HG03095 (cell line): ENCODE measurements around the gene MRPS2.
"Not testable (repeated sequence)": the region's sequence is repeated elsewhere in the genome, so short reads cannot be mapped to it uniquely, and the experiment has no call there.

Source experiments
- ATAC-seq: cut with Tn5 transposase; IDR thresholded peaks from one replicate; pipeline ENCODE4 v1.9.1; 2021; ENCODE audit warnings: moderate library complexity; ENCODE audit not compliant: unreplicated experiment

MRPS2 gene

DNA sequence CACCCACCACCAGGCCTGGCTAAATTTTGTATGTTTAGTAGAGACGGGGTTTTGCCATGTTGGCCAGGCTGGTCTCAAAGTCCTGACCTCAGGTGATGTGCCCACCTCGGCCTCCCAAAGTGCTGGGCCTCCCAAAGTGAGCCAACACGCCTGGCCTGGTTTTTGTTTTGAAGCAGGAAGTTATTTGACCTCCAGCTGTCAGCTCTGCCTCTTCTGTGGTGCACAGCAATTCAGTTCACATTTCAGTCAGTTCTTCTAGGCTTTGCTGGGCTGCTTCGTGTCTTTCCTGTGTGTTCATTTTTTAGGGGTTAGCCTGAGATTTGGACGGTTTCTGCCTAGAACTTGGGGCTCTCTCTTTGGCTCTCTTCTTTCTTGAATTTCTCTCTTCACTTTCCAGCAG, 29.7 kb downstream of the MRPS2 start:
- no peak for ATAC-seq

DNA sequence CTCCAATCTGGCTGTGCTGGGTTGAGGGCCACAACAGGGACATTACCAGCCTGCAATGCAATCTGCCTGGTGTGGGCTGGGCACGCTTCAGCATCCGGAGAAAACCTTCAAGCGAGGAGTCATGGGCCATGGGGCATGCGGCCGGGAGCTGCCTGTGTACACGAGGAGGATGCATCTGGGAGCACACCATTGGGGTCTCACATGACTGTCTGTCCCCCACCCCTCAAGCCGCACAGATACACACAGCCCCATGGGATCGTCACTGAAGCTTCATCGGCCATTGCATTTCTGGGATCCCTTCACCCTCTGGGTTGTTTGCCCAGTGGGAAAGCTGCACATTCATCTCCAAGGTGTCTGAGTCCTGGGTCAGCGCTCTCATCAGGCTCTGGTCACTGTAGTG, 30.6 kb downstream of the MRPS2 start:
- no peak for ATAC-seq

DNA sequence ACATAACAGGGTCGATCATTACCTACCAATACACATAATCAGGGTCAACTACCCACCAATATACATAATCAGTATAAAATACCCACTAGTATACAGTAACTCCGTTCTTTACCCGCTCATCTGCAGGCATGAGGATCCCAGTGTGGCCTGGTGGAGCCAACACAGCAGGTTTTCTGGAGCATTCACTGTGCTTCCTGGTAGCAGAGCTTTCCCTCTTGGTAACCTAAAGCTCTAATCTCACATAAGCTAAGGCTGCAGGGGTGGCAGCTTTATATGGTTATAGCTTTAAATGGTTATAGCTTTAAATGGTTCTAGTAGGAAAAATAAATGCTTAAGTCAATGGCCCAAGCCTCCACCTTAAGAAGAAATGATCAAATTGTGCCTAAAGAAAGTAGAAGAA, 32.6 kb downstream of the MRPS2 start:
- ATAC-seq, result no peak

DNA sequence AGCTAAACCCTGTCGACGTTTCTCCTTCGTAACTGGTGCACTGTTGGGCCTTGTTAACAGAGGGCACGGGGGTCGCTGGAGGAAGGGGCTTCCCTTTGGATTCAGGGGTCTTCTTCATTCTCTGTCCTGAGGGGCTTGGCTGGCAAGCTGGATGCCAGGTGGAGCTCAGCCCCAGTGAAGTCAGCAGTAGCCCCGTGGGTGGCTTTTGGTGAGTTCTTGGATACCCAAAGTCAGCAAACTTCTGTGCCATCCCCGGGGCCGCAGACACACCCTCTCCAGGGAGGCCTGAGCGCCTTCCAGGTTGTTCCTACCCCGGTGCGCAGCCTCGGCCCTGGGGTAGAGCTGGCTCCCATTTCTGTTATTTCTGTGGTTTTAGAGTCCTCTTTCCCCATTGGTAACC, 33.2 kb downstream of the MRPS2 start:
- no peak for ATAC-seq

DNA sequence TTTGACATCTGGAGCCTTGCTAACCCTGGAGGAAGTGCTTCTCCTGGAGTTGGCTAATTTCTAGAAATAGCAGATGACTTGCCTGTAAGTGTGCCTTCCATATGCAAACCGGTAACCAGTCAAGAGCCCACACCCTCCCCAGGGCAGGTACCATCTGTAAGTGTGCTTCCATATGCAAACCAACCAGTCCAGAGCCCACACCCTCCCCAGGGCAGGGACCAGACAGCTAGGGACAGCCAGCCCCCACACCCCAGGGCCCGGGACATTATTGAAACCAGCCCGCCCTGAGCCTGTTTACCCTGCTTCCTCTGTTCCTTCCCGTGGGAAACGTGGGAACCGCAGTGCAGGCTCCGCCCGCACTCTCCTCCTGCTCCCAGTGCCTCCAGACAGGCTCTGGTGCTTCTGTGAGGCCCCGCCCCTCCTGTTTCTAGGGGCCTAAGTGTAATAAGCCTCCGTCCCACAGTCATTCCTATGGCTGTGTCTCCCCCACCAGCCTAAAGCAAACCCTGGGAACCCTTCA, 33.8 kb downstream of the MRPS2 start:
- not testable (repeated sequence) for ATAC-seq

DNA sequence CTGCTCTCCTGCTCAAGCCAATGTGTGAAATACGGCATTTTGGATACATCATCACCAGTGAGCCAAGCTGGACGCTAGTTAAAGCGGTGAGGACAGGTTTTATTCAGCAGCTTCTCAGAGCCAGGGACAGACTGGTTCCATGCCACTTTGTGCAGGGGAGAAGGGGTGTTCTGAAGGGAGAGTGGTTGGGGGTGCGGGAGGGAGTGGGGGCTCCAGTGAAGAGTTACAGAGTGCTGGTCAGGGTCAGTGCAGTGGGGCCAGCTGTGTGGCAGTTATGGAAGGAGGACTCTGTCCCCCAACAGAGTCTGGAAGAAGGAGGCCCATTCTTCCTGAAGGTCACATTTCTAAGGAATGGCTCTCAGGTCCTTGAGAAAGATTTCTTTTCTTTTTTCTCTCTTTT, 34.3 kb downstream of the MRPS2 start:
- not testable (repeated sequence) for ATAC-seq

DNA sequence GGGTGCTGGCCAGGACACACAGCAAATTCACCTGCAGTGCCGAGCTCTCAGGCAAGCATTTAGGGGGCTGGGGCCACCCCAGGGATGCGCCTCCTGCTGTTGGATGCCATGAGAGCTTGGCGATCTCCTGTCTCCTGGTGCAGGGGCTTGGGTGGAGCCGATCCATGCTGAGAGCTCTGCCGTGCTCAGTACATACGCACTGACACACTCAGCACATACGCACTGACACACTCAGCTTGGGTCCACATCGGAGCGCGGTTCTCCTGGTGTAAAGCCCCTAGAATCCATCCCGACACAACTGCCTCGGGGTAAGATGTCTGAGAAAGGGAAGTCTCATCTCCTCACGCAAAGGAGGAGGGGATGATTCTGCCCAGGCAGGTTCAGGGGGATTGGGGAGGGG, 35.1 kb downstream of the MRPS2 start:
- ATAC-seq, result not testable (repeated sequence)

DNA sequence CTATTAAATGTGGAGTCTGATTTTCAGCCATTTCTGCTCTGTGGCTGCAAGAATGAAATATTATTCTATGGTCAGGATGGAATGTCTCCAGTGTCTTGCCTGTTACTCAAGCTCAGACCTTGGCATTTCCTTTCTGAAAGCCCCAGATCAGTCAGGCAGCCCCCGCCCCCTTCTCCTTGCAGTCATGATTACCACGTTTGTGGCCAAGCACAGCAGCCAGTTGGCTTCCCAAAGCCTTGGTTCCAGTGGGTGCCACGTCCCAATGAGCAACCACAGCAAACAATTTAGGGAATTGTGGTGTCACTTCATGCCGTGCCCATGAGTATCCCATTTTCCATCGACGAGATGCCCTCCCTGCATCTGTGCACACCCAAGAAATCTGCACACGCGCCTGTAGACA, 35.7 kb downstream of the MRPS2 start:
- ATAC-seq, result no peak

DNA sequence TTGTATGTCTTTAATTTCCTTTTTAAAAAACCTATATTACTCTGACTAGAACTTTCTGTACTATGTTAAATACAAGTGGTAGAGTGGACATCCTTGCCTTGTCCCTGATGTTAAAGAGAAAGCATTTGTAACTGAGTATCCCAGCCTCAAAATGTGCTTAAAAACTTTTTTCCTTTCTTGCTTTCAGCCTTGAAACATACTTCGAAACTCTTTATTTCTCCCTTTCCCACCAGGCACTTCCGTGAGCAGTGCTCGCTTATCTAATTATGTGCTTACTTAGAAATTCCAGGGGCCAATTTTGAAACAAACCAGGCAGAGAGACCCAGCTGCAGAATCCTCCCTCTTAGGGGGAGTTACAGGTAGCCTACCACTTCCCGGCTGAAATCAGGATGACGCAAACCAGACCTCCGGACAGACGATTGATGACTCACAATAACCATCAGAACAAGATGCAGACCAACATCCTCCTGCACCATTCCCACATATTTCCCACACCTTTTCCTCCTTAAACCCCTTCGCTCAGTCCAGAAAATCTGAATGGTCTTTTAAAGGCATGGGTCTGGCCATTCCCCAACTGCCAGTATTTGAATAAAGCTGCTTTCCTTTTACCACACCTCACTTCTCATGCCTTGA, 42.9 kb downstream of the MRPS2 start:
- ATAC-seq, result not testable (repeated sequence)

DNA sequence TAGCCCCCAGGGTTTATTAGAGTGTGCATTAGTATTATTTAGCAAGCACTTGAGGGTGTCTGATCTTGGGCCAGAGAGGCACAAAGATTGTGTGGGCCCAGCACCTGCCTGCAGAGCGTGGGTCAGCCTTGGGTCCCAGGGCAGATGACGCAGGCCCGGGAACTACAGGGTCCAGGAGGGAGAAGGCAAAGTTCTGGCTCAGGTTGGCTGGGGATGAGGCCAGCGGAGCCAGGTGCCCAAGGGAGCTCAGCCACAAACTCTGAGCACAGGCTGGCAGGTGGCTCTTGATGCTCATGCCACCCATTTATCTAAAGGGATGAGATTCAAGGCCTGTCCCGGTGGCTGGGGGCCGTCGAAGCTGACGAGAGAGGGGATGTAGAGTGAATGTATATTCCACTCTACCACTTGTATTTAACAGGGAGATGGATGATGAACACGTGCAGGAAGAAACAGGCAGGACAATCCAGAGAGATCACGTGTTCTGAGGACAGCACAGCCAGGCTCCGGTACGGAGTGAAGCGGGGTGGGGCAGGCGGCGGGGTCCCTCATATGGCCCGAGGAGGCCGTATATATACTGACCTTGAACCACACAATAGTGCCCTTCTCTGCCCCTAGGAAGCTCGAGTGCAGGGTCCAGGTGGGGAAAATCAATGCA, 44.6 kb downstream of the MRPS2 start:
- no peak for ATAC-seq

DNA sequence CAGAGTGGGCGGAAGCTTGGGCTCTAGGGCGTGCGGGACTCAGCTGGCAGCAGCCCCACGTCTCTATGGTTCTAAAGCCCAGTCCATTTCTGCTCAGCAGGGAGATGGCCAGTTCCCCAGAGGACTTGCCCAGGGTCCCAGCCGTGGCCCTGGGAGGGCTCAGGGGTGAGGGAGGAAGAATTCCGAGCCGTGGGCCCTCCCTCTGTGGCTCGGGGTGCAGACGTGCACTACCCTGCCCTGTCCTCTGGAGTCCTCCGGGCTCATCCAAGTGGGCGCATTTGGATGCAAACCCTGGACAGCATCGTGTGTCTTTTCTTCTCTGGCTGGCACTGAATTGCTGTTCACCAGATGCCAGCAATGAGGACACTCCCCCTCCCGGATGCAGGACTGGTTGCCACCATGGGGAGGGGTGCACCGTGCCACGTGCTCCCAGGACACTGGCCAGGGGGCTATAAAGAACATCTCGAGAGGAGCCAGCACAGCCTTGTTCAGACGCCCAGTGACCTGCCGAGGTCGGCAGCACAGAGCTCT, 45.2 kb downstream of the MRPS2 start, which contains the start of gene OBP2A:
Gene OBP2A (plus strand): TSS at position 481 of the 531 bp plus-strand sequence. CDS start 55 bp downstream, outside the sequence.
- not testable (repeated sequence) for ATAC-seq

DNA sequence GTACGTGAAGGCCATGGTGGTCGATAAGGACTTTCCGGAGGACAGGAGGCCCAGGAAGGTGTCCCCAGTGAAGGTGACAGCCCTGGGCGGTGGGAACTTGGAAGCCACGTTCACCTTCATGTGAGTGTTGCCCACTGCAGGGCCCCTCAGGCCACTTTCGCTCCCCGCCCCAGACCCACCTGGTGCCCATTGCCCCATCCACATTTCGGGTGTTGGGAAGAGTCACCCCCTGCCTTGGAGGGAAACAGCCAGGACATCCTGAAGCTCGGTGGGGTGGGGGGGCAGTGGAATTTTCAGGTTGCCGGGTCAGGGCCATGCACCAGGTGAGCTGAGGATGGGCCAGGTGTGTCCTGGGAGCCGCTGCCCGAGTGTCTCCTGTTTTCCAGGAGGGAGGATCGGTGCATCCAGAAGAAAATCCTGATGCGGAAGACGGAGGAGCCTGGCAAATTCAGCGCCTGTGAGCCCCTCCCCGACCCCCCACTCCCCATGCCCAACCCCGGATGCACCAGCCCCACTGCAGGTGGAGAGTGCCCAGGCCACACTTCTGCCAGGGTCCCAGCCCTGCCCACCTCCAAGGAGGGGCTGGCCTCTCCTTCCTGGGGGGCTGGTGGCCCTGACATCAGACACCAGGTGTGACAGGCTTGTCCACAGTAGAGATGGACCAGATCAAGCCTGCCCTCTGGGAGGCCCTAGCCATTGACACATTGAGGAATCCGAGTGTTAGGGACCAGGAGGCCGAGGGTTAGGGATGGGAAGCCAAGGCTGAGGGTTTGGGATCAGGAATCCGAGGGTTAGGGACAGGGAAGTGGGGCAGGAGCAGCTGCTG, 46.5 kb downstream of the MRPS2 start:
- not testable (repeated sequence) for ATAC-seq

DNA sequence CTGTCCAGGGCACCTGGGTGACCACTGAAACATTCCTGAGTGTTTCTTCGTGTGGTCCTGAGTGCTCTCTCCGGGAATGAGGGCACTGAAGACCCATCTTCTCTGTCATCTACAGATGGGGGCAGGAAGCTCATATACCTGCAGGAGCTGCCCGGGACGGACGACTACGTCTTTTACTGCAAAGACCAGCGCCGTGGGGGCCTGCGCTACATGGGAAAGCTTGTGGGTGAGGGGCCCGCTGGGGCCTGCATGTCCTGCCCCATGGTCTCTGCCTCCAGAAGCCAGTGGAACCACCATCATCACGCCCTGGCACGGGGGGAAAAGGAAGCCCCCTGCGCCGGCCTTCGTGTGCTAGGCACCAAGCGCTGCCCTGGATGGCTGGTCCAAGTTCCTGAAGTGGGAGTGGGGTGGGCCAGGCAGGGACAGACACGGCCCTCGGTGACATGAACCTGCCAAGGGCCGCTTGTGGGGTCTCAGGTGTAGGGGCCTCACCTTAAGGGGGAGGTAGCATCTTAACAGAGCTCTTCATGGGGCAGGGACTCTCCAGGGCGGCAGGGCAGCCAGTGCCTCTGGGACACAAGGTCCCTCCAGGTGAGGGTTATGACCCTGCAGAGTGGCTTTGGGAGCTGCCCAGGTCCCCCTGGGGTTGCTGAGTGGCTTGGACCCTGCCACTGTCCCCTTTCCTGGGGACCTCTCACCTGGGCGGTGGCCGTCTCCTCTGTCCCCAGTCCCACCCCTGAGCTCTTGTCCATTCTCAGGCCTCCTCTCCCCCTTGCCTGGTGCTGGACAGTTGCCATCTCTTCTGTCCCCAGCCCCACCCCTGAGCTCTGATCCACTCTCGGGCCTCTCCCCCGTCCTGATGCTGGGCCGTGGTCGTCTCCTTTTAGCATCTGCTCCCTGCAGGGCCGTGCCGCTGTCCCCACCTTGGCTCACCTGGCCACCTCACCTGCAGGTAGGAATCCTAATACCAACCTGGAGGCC, 47.6 kb downstream of the MRPS2 start:
- ATAC-seq, result no peak

DNA sequence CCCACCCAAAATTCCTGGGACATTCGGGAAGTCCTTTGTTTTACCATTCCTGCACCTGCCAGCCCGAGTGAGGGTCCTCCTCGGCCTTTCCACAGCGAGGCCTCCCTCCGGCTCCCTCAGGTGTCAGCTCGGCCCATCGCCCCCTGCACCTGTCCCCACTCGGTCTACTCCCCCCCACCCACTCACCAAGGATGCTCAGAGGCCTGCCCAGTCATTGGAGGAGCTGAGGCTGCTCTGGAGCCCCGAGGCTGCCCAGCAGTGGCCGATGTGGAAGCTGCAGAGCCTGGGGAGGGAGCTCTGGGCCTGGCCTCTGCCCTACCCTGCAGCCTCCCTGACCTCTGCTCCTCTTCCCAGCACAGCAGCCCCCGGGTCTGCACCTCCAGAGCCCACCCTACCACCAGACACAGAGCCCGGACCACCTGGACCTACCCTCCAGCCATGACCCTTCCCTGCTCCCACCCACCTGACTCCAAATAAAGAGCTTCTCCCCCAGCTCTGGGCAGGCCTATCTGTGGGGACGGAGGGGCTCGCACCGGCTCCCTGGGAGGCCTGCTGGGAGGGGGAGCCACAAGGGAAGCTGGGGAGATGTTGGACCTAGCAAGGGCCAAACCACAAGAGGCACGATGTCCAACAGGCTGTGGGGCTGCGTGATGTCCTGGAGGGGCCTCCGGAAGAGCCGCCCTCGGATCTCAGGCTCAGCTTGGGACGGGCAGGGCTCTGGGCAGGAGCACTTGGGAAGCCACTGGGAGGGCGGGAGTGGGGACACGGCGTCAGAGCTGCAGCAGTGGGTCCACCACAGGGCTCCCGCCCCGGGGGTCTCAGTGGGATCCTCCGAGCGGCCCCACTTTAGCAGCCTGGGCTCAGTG, 49.2 kb downstream of the MRPS2 start:
- ATAC-seq, result not testable (repeated sequence)

DNA sequence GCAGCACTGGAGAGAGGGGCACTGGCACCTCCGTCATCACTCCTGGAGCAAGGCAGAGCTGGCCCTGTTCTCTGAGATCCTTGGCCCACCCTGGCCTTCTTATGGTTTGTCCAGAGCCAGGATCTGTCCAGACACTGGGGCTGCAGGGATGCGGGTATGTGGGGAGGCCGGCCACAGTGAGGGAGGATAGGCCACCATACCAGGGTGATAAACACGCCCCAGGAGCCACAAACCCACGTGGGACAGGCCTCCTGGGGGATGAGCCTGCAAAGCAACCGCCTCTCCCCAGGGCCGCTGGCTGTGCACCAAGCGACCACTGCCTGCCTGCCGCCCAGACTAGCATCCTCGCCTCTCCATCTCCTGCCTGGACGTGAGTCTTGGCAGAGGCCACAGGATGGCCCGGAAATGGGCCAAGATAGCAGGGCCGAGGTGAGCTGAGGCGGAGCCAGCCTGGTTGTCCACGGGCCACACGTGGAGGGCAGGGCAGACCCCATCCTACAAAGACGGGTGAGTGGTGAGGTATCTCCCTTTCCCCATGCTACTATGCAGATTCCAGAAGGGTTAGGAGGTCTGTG, 49.9 kb downstream of the MRPS2 start:
- ATAC-seq, result no peak

DNA sequence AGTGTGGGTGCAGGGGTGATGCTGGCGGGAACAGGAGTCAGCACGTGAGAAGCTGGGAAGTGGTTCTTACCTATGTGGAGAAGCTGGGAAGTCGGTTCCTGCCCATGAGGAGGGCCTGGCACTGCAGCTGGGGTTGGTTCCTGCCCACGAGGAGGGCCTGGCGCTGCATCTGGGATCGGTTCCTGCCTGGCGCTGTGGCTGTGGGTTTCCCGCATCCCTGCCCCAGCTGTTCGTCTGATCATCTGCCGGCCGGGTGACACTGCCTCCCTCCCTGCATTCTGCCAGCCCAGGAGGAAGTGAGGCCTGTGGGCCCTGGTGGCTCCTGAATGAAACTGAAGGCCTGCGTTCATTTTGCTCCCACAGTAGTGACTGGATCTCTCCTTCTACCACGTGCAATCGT, 50.5 kb downstream of the MRPS2 start:
- ATAC-seq, result no peak

DNA sequence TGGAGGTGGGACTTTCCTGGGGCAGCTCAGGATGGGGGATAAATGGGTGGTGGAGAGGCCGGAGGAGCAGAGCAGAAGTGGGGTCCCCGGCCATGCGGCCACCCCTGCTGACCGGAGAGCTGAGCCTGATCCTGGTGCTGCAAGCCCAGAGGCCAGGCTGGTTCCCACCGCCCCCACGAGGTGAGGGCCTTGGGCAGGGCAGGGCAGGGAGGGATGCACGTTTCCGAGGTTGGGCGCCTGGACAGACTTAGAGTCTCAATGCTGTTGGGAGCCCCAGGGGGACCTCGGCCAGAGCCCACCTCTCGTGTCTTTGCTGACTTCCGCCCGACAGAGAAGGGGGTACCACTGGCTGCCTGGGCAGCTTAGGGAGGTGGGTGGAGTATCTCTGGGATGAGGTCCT, 51.0 kb downstream of the MRPS2 start:
- ATAC-seq, result no peak

DNA sequence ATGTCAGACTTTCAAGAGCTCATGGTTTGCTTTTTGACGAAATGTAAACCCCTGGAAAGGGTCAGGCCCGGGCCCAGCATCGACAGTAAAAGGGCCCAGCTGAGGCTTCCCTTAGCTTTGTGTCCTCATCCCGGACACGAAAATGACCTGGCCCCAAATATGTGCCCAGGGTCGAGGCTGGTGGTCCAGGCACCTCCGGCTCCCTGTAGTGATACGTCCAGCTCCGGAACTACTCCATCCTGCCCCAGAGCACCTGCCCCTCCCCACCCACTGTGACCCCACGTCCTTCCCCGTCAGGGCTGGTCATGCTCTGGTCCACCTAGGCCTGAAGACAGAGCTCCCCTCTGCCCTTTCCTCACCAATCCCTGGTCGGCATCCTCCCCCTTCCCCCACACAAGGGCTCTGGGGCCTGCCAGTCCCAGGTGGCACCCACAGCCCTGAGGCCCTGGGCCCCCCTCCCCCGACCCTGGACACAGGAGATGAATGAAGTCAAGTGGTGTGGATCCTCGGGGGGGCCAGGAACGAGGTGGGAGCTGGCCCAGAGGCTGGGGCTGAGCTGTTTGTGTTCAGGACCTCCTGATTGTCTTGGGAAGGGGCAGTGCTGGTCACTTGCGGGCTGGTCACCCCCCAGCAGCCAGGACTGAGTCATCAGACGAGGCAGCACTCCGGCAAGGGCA, 51.7 kb downstream of the MRPS2 start:
- no peak for ATAC-seq
